Mesenteric fat pad (tissue), 1 donor: Measurements from ENCODE around the gene SMIM10. TPM values are rescaled to one million over a fixed set of nuclear protein-coding genes. Genes with fewer than 3 reads are reported as not detected.
"Not testable (repeated sequence)": the region's sequence is repeated elsewhere in the genome, so short reads cannot be mapped to it uniquely, and the experiment has no call there.

Experiments used
- DNase-seq: peaks from one replicate; pipeline ENCODE4 v3.0.0-alpha.2; 2020; ENCODE audit warnings: low spot score
- total RNA-seq: library from RNA; stranded (reverse); fragmentation: NEBNext Ultra II Directional; extraction: Animal tissue kit (Norgen Biotek cat#: 25700); gene quantifications from one replicate; pipeline ENCODE4 v1.2.1, GENCODE V29; 2021
- donor health status: DM: yes; HTN: yes; CAD: no.

The SMIM10 gene
- total RNA-seq, 1 donor from 2014 or later, result 4.5 TPM

- no peak for DNase-seq
Measured at GRCh38 chrX:135009838-135010237, 19.0 kb downstream of the SMIM10 start.

- no peak for DNase-seq
Measured at GRCh38 chrX:135010921-135011320, 20.1 kb downstream of the SMIM10 start.

- no peak for DNase-seq
Measured at GRCh38 chrX:135015523-135016245, 24.9 kb downstream of the SMIM10 start.

GRCh38 chrX:135019890-135020289 is 29.1 kb downstream of the SMIM10 start:
- not testable (repeated sequence) for DNase-seq

GRCh38 chrX:135023791-135024190 is 33.0 kb downstream of the SMIM10 start:
- not testable (repeated sequence) for DNase-seq

- DNase-seq, result no peak
Measured at GRCh38 chrX:135024526-135024925, 33.7 kb downstream of the SMIM10 start.

GRCh38 chrX:135030207-135030963 is 39.6 kb downstream of the SMIM10 start:
- DNase-seq, result not testable (repeated sequence)

GRCh38 chrX:135041149-135042123 is 50.6 kb downstream of the SMIM10 start:
- DNase-seq, result not testable (repeated sequence)

Other genes starting within 250 kb of the SMIM10 start
- 13.5 TPM for gene PABIR2, start 193.8 kb upstream of the SMIM10 start, total RNA-seq
- 11.3 TPM for gene MOSPD1, start 75.7 kb upstream of the SMIM10 start, total RNA-seq
- gene RTL8B, start 31.6 kb downstream of the SMIM10 start, total RNA-seq, result 13.5 TPM
- gene RTL8C, start 41.4 kb downstream of the SMIM10 start, total RNA-seq, result 143 TPM
- gene RTL8A, start 61.1 kb downstream of the SMIM10 start, total RNA-seq, result 39.5 TPM
- gene SMIM10L2B, start 107.7 kb downstream of the SMIM10 start, total RNA-seq, result 1.0 TPM
- gene ETDB, start 129.5 kb downstream of the SMIM10 start, total RNA-seq, result not detected
- gene CT55, start 180.4 kb downstream of the SMIM10 start, total RNA-seq, result not detected